ENCODE data around the gene GABRR2. TPM values are rescaled to one million over a fixed set of nuclear protein-coding genes. Genes with fewer than 3 reads are reported as not detected.

GABRR2 gene
- total RNA-seq, 1 donor = 0.09 TPM

- DNase-seq (ENCODE audit: low read depth) = no peak
- H3K4me3 ChIP-seq (ENCODE audit: low read depth, low read length) = no peak overlapping the region
- no peak for TF ChIP-seq CTCF (IDR thresholded peaks at IDR 0.05; ENCODE audit: insufficient read depth, low read length)
Observed at GRCh38 chr6:89284963-89285735, 29.9 kb downstream of the GABRR2 start.

GRCh38 chr6:89284081-89284480, 31.0 kb downstream of the GABRR2 start:
- no peak for TF ChIP-seq CTCF (IDR thresholded peaks at IDR 0.05; ENCODE audit: insufficient read depth, low read length)
- DNase-seq (ENCODE audit: low read depth) = no peak
- H3K4me3 ChIP-seq (ENCODE audit: low read depth, low read length) = no peak overlapping the region

GRCh38 chr6:89282749-89283148, 32.4 kb downstream of the GABRR2 start:
- DNase-seq (ENCODE audit: low read depth) = no peak
- H3K4me3 ChIP-seq (ENCODE audit: low read depth, low read length) = no peak overlapping the region
- no peak for TF ChIP-seq CTCF (IDR thresholded peaks at IDR 0.05; ENCODE audit: insufficient read depth, low read length)

GRCh38 chr6:89281779-89282246, 33.3 kb downstream of the GABRR2 start:
- peak; percentile 44 for TF ChIP-seq CTCF (IDR thresholded peaks at IDR 0.05; ENCODE audit: insufficient read depth, low read length)
- peak; percentile 16 for DNase-seq (ENCODE audit: low read depth)
- no peak overlapping the region for H3K4me3 ChIP-seq (ENCODE audit: low read depth, low read length)

GRCh38 chr6:89278956-89279355, 36.1 kb downstream of the GABRR2 start:
- no peak for DNase-seq (ENCODE audit: low read depth)
- no peak for TF ChIP-seq CTCF (IDR thresholded peaks at IDR 0.05; ENCODE audit: insufficient read depth, low read length)
- no peak overlapping the region for H3K4me3 ChIP-seq (ENCODE audit: low read depth, low read length)

- no peak for TF ChIP-seq CTCF (IDR thresholded peaks at IDR 0.05; ENCODE audit: insufficient read depth, low read length)
- no peak overlapping the region for H3K4me3 ChIP-seq (ENCODE audit: low read depth, low read length)
- DNase-seq (ENCODE audit: low read depth) = no peak
Observed at GRCh38 chr6:89275900-89276299, 39.2 kb downstream of the GABRR2 start.

Measured in fibroblast of the aortic adventitia (primary cell).